ENCODE results near the gene RARRES2. TPM values are rescaled to one million over a fixed set of nuclear protein-coding genes. Genes with fewer than 3 reads are reported as not detected.

Gene RARRES2
- polyA plus RNA-seq (not detected in 3 replicates), polyA minus RNA-seq (not detected in 3 replicates)
- not detected for polyA plus RNA-seq (2011; ENCODE audit: low read depth)
- polyA plus RNA-seq (2011; cell fraction: cytosol; rRNA removed): not detected in 2 replicates
- polyA plus RNA-seq (2011; cell fraction: nucleus; rRNA removed): not detected in 2 replicates
- polyA plus RNA-seq (2012; ENCODE audit: low replicate concordance): not detected in 2 replicates
- not detected for polyA minus RNA-seq (2011; cell fraction: cytosol; rRNA and poly(A)+ RNA removed)
- not detected in 2 replicates for polyA minus RNA-seq (2011; cell fraction: nucleus; rRNA and poly(A)+ RNA removed)

DNA sequence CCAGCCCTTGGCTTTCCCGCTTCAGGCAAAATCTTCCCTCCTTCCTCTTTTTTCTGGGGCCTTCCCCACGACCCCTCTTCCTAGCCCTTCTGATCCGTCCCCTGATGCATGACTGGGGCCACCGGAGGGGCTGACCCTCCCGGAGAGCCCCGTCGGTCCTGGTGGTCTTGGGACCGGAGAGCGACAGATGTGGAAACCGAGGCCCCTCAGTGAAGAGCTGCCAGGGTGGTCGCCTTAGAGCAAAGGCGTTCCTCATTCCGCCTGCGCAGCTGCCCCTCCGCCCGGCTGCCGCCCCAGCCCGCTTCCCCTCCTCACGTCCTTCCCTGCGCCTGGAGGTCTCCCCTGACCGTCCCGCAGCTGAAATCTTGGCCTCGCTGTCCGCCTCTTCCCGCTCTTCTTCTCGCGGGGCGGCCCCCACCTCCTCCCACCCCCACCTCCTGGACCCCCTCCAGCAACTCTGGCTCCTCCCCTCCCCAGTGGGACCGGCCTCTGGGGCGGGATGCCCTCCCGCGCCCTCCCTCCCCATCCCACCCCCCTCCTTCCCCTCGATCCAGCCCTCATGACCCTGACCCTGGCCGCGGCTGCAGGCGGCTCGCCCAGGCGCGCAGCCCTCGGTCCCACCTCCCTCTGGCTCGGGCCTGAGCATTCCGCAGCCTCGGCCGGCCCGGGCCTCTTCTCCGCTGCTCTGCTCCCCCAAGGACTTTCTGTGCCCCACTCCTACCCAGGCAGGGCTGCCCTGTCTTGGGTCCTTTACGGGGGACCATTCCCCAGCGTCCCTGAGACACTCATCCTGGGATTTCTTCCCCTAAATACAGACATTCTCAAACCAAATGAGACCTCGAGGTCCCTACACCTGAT, at the start of gene RARRES2:
Gene RARRES2 (minus strand): TSS at position 367 of the 858 bp plus-strand sequence. CDS start 1,020 bp downstream, outside the sequence.
- no peaks in the 10 kb centered on the region for H3K4me1 ChIP-seq (ENCODE audit: control insufficient read depth, extremely low read depth, insufficient read depth, low read length)

GRCh38 chr7:150390205-150390604, 48.8 kb upstream of the RARRES2 start:
- Histone ChIP-seq H3K9me3 (ENCODE audit: control insufficient read depth, low read depth, low read length) (no peaks in the 10 kb centered on the region), H3K4me2 (ENCODE audit: control insufficient read depth, extremely low read depth, insufficient read depth, low read depth, low read length) (no peak overlapping the region), H3K27me3 (ENCODE audit: control insufficient read depth, extremely low read depth, insufficient read depth, low read length) (no peaks in the 10 kb centered on the region), H3K79me2 (ENCODE audit: control insufficient read depth, insufficient read depth, low read length) (no peaks in the 10 kb centered on the region), H3K36me3 (ENCODE audit: control insufficient read depth in 2 of 2, extremely low read depth in 1 of 2, insufficient read depth in 2 of 2, low read length in 2 of 2) (peaks cover 0 to 2% of the 10 kb centered on the region in 2 experiments), H4K20me1 (ENCODE audit: control insufficient read depth, extremely low read depth, insufficient read depth, low read length) (no peaks in the 10 kb centered on the region), H3K27ac (ENCODE audit: control insufficient read depth, insufficient read depth, low read length) (no peak overlapping the region), H3K9me1 (ENCODE audit: control insufficient read depth, extremely low read depth, insufficient read depth, low read length) (no peaks in the 10 kb centered on the region), H3K4me3 (ENCODE audit: control insufficient read depth in 2 of 3, extremely low read depth in 1 of 3, insufficient read depth in 2 of 3, low read depth in 1 of 3, low read length in 3 of 3) (no peak overlapping the region), H3K4me1 (ENCODE audit: control insufficient read depth, extremely low read depth, insufficient read depth, low read length) (no peaks in the 10 kb centered on the region), H2AFZ (ENCODE audit: control insufficient read depth, low read length) (no peak overlapping the region), H3K9ac (ENCODE audit: control insufficient read depth, extremely low read depth, insufficient read depth, low read length) (no peak overlapping the region)
- FAIRE-seq (no peak), DNase-seq (ENCODE audit: low read depth, low spot score) (no peak)
- no peak for TF ChIP-seq EZH2 (IDR thresholded peaks at IDR 0.05; ENCODE audit: low read length)
- TF ChIP-seq, protein P1, sequence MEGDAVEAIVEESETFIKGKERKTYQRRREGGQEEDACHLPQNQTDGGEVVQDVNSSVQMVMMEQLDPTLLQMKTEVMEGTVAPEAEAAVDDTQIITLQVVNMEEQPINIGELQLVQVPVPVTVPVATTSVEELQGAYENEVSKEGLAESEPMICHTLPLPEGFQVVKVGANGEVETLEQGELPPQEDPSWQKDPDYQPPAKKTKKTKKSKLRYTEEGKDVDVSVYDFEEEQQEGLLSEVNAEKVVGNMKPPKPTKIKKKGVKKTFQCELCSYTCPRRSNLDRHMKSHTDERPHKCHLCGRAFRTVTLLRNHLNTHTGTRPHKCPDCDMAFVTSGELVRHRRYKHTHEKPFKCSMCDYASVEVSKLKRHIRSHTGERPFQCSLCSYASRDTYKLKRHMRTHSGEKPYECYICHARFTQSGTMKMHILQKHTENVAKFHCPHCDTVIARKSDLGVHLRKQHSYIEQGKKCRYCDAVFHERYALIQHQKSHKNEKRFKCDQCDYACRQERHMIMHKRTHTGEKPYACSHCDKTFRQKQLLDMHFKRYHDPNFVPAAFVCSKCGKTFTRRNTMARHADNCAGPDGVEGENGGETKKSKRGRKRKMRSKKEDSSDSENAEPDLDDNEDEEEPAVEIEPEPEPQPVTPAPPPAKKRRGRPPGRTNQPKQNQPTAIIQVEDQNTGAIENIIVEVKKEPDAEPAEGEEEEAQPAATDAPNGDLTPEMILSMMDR (optimal IDR thresholded peaks at IDR 0.05 in 1 of 3, IDR thresholded peaks at IDR 0.05 in 1 of 3, conservative IDR thresholded peaks at IDR 0.05 in 1 of 3; ENCODE audit: extremely low read depth in 1 of 3, insufficient read depth in 2 of 3, low read length in 3 of 3): no peak
- dilution Hi-C loops (cut with MboI; ENCODE audit: extremely low pct_ligation_motif_present, low sequenced_read_pairs): no loop called here

More for the DNA sequence above, at the start of gene RARRES2:
- no peak within 1 kb of the TSS for H3K4me3 ChIP-seq (ENCODE audit: control insufficient read depth in 2 of 3, extremely low read depth in 1 of 3, insufficient read depth in 2 of 3, low read depth in 1 of 3, low read length in 3 of 3)
- no peak within 1 kb of the TSS for H3K27ac ChIP-seq (ENCODE audit: control insufficient read depth, insufficient read depth, low read length)
- no peaks in the 10 kb centered on the region for H3K9me1 ChIP-seq (ENCODE audit: control insufficient read depth, extremely low read depth, insufficient read depth, low read length)
- dilution Hi-C loops (cut with MboI; ENCODE audit: extremely low pct_ligation_motif_present, low sequenced_read_pairs): no loop called here
- H2AFZ ChIP-seq (ENCODE audit: control insufficient read depth, low read length): no peak within 1 kb of the TSS
- no peak within 1 kb of the TSS for H3K4me2 ChIP-seq (ENCODE audit: control insufficient read depth, extremely low read depth, insufficient read depth, low read depth, low read length)
- no peaks in the 10 kb centered on the region for H3K9me3 ChIP-seq (ENCODE audit: control insufficient read depth, low read depth, low read length)
- H3K27me3 ChIP-seq (ENCODE audit: control insufficient read depth, extremely low read depth, insufficient read depth, low read length): peaks cover 47% of the 10 kb centered on the region
- H3K79me2 ChIP-seq (ENCODE audit: control insufficient read depth, insufficient read depth, low read length): no peaks in the 10 kb centered on the region
- no peaks in the 10 kb centered on the region for H3K36me3 ChIP-seq (ENCODE audit: control insufficient read depth in 2 of 2, extremely low read depth in 1 of 2, insufficient read depth in 2 of 2, low read length in 2 of 2)
- no peak for FAIRE-seq
- no peaks in the 10 kb centered on the region for H4K20me1 ChIP-seq (ENCODE audit: control insufficient read depth, extremely low read depth, insufficient read depth, low read length)
- DNase-seq (ENCODE audit: low read depth, low spot score): no peak
- TF ChIP-seq EZH2 (IDR thresholded peaks at IDR 0.05; ENCODE audit: low read length): peak; percentile 82
- TF ChIP-seq, protein P1 (optimal IDR thresholded peaks at IDR 0.05 in 1 of 3, IDR thresholded peaks at IDR 0.05 in 1 of 3, conservative IDR thresholded peaks at IDR 0.05 in 1 of 3; ENCODE audit: extremely low read depth in 1 of 3, insufficient read depth in 2 of 3, low read length in 3 of 3): no peak
- no peak within 1 kb of the TSS for H3K9ac ChIP-seq (ENCODE audit: control insufficient read depth, extremely low read depth, insufficient read depth, low read length)
